ENCODE data around the gene CRY1. TPM values are rescaled to one million over a fixed set of nuclear protein-coding genes. Genes with fewer than 3 reads are reported as not detected.

The CRY1 gene
- total RNA-seq, 3 donors from 2014 or later (not counting 1 experiment from before 2014, with no cell fraction given) = 71.1 to 124 (median 115) TPM

DNA sequence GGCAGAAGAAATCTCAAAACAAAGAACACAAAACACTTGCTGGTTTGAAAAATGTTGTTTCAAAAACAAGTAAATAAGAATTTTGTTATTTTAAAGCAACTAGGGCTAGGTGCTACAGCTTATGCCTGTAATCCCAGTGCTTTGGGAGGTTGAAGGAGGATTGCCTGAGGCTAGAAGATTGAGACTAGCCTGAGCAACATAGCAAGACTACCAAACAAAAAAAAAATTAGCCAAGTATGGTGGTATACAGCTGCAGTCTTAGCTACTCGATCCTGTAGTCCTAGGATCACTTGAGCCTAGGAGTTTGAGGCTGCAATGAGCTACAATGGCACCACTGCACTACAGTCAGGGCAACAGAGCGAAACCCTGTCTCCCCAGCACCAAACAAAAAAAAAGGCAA is 73.8 kb downstream of the CRY1 start:
- Histone ChIP-seq H3K27me3 (ENCODE audit: control insufficient read depth, insufficient read depth, low read length) (no peaks in the 10 kb centered on the region), H3K36me3 (ENCODE audit: control insufficient read depth, insufficient read depth, low read length) (no peaks in the 10 kb centered on the region), H3K4me1 (ENCODE audit: control insufficient read depth, insufficient read depth, low read length) (no peaks in the 10 kb centered on the region), H3K27ac (ENCODE audit: low read length) (no peak overlapping the region), H3K9me3 (ENCODE audit: control insufficient read depth, insufficient read depth, low read length) (no peaks in the 10 kb centered on the region), H3K4me3 (ENCODE audit: low read length) (no peak overlapping the region)
- intact Hi-C loops (cut with micrococcal nuclease) = no loop called here
- Mint-ChIP-seq H3K9me3 (no peaks in the 10 kb centered on the region), H3K4me3 (no peak overlapping the region), H3K36me3 (no peaks in the 10 kb centered on the region), H3K27me3 (ENCODE audit: low read depth in 2 of 2) (no peaks in the 10 kb centered on the region), H3K4me1 (peaks cover 0 to 9% of the 10 kb centered on the region in 2 donors), H3K27ac (no peak overlapping the region)
- ATAC-seq = no peak
- WGBS (ENCODE audit: insufficient coverage) = 95% methylated on average over 2 of the region's 2 CpGs
- no peak for DNase-seq
- TF ChIP-seq, protein P1, sequence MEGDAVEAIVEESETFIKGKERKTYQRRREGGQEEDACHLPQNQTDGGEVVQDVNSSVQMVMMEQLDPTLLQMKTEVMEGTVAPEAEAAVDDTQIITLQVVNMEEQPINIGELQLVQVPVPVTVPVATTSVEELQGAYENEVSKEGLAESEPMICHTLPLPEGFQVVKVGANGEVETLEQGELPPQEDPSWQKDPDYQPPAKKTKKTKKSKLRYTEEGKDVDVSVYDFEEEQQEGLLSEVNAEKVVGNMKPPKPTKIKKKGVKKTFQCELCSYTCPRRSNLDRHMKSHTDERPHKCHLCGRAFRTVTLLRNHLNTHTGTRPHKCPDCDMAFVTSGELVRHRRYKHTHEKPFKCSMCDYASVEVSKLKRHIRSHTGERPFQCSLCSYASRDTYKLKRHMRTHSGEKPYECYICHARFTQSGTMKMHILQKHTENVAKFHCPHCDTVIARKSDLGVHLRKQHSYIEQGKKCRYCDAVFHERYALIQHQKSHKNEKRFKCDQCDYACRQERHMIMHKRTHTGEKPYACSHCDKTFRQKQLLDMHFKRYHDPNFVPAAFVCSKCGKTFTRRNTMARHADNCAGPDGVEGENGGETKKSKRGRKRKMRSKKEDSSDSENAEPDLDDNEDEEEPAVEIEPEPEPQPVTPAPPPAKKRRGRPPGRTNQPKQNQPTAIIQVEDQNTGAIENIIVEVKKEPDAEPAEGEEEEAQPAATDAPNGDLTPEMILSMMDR (IDR thresholded peaks at IDR 0.05) = no peak

DNA sequence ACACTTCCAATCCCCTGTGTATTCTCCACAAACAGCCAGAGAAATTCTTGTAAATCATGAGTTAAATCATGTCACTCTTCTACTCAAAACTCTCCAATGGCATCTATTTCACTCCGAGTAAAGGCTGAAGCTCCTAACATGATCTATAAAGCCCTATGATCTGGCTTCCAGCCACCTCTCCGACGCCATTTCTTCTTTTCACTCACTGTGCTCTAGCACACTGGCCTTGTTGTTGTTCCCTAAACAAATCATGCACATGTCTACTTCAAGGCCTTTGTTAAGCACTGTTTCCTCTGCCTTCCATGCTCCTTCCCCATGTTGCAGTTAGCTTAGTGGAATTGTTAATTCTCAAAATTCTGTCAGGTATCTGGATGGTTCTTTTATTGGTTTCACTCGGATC is 76.3 kb downstream of the CRY1 start:
- Histone ChIP-seq H3K4me3 (ENCODE audit: low read length) (no peak overlapping the region), H3K27me3 (ENCODE audit: control insufficient read depth, insufficient read depth, low read length) (no peaks in the 10 kb centered on the region), H3K9me3 (ENCODE audit: control insufficient read depth, insufficient read depth, low read length) (no peaks in the 10 kb centered on the region), H3K36me3 (ENCODE audit: control insufficient read depth, insufficient read depth, low read length) (no peaks in the 10 kb centered on the region), H3K4me1 (ENCODE audit: control insufficient read depth, insufficient read depth, low read length) (no peaks in the 10 kb centered on the region), H3K27ac (ENCODE audit: low read length) (no peak overlapping the region)
- Mint-ChIP-seq H3K4me1 (no peaks in the 10 kb centered on the region), H3K4me3 (no peak overlapping the region), H3K27me3 (ENCODE audit: low read depth in 2 of 2) (no peaks in the 10 kb centered on the region), H3K27ac (no peak overlapping the region), H3K36me3 (no peaks in the 10 kb centered on the region), H3K9me3 (no peaks in the 10 kb centered on the region)
- DNase-seq (no peak), ATAC-seq (no peak)
- WGBS (ENCODE audit: insufficient coverage) = 94% methylated on average over 4 of the region's 4 CpGs
- intact Hi-C loops (cut with micrococcal nuclease) = no loop called here
- TF ChIP-seq, protein P1 (IDR thresholded peaks at IDR 0.05) = no peak

DNA sequence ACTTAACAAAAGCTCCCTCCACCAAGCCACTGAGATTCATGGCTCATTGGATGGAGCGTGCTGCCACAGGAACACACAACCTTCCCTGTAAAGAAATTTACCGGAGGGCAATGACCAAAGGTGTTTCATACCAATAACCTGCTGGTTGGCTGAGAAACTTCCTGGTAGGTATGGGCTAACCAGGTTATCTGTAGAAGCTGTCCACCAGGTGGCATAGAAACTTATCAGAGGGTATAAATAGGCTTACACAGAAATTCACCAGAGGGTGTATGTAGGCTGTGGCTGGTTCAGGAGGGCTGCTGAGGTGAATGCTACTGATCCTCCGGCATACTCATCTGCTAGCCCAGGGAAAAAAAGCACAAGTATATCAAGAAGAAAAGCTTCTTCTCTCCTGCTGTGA is 79.3 kb downstream of the CRY1 start:
- H3K27ac ChIP-seq (ENCODE audit: low read length) = no peak overlapping the region
- Mint-ChIP-seq H3K9me3 (no peaks in the 10 kb centered on the region), H3K27me3 (ENCODE audit: low read depth in 2 of 2) (no peaks in the 10 kb centered on the region), H3K27ac (no peak overlapping the region), H3K36me3 (no peaks in the 10 kb centered on the region), H3K4me3 (no peak overlapping the region), H3K4me1 (no peaks in the 10 kb centered on the region)
- H3K4me1 ChIP-seq (ENCODE audit: control insufficient read depth, insufficient read depth, low read length) = no peaks in the 10 kb centered on the region
- intact Hi-C loops (cut with micrococcal nuclease) = loop anchor here (1.0 to 5.0 kb wide), 2 partner anchors 78 to 90 kb away; partner anchors contain the start of gene CRY1
- peak; percentile 75 to 82 (median 79) for ATAC-seq
- DNase-seq = peak in 1 of 2 donors; percentile 61
- no peaks in the 10 kb centered on the region for H3K9me3 ChIP-seq (ENCODE audit: control insufficient read depth, insufficient read depth, low read length)
- no peaks in the 10 kb centered on the region for H3K36me3 ChIP-seq (ENCODE audit: control insufficient read depth, insufficient read depth, low read length)
- WGBS (ENCODE audit: insufficient coverage) = 96% methylated on average over 2 of the region's 3 CpGs
- H3K4me3 ChIP-seq (ENCODE audit: low read length) = no peak overlapping the region
- H3K27me3 ChIP-seq (ENCODE audit: control insufficient read depth, insufficient read depth, low read length) = no peaks in the 10 kb centered on the region
- TF ChIP-seq, protein P1 (IDR thresholded peaks at IDR 0.05) = no peak

DNA sequence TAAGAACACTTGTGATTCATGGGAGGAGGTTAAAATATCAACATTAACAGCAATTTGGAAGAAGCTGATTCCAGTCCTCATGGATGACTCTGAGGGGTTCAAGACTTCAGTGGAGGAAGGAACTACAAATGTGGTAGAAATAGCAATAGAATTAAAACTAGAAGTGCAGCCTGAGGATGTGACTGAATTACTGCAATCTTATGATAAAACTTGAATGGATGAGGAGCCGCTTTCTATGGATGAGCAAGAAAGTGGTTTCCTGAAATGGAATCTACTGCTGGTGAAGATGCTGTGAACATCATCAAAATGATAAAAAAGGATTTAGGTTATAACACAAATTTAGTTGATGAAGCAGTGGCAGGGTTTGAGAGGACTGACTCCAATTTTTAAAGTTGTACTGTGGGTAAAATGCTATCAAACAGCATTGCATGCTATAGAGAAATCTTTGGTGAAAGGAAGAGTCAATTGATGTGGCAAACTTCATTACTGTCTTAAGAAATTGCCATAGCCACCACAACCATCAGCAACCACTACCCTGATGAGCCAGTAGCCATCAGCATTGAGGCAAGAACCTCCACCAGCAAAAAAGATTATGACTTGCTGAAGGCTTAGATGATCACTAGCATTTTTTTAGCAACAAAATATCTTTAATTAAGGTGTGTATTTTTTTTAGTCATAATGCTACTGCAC is 80.5 kb downstream of the CRY1 start:
- no peaks in the 10 kb centered on the region for H3K27me3 Mint-ChIP-seq (ENCODE audit: low read depth in 2 of 2)
- no peak for DNase-seq
- Histone ChIP-seq H3K27me3 (ENCODE audit: control insufficient read depth, insufficient read depth, low read length) (no peaks in the 10 kb centered on the region), H3K9me3 (ENCODE audit: control insufficient read depth, insufficient read depth, low read length) (no peaks in the 10 kb centered on the region), H3K27ac (ENCODE audit: low read length) (no peak overlapping the region), H3K36me3 (ENCODE audit: control insufficient read depth, insufficient read depth, low read length) (no peaks in the 10 kb centered on the region), H3K4me1 (ENCODE audit: control insufficient read depth, insufficient read depth, low read length) (no peaks in the 10 kb centered on the region), H3K4me3 (ENCODE audit: low read length) (no peak overlapping the region)
- TF ChIP-seq, protein P1 (IDR thresholded peaks at IDR 0.05) = no peak
- no peak overlapping the region for H3K27ac Mint-ChIP-seq
- intact Hi-C loops (cut with micrococcal nuclease) = loop anchor here (5.0 kb wide), 1 partner anchor 79 kb away; the partner anchor contains the start of gene CRY1
- no peak for ATAC-seq
- WGBS (ENCODE audit: insufficient coverage) = 93% methylated on average over 1 of the region's 1 CpG
- no peaks in the 10 kb centered on the region for H3K9me3 Mint-ChIP-seq
- no peaks in the 10 kb centered on the region for H3K4me1 Mint-ChIP-seq
- no peaks in the 10 kb centered on the region for H3K36me3 Mint-ChIP-seq
- H3K4me3 Mint-ChIP-seq = no peak overlapping the region
